GM18951 (cell line): ENCODE measurements around the gene CHCHD3.

Experiments
- POLR2A ChIP-seq: IDR thresholded peaks from 4 replicates; pipeline ENCODE4 v1.6.1; 2011; ENCODE audit warnings: mild to moderate bottlenecking; ENCODE audit not compliant: insufficient read length, insufficient read depth; ENCODE audit errors: extremely low read depth
- in situ Hi-C: fragments of 300-500 bp; cut with MboI; formaldehyde crosslinking; loops from one replicate; pipeline ENCODE4 v1.12.0; 2022; ENCODE audit warnings: low sequenced_read_pairs, mixed read lengths, inconsistent platforms; ENCODE audit not compliant: unreplicated experiment

The CHCHD3 gene

DNA sequence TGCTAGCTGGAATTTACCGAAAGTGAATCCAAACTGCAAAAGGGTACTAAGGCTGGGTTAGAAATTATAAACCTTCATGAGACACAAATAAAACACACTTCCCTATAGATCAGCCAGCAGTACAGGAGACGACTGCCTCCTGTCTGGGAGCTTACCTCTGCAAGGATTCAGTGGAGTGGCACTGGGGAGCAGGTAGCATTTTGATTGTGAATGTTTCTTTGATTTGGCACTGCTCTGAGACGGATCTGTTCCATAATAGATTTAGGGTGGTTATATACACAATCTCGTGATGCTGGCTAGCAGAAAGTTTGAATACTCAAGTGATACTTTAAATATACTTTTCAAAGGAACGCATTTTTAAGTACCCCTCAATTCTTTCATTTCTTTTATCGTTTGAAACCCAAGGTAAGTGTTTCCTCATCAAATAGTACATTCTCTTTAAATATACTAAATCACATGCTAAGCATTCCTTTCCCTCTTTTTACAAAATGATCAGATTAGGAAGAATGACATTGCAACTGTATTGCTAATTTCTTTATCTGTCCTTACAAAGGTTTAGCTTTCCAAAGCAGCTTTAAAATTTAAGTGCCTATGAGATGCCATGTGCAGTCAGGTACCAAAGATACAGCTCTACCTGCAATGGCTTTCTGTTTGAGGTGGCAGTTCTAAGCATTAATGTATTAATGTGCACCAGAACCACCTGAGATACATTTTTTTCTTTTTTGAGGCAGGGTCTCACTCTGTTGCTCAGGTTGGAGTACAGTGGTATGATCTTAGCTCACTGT is 20.6 kb upstream of the CHCHD3 start:
- TF ChIP-seq POLR2A: no peak
- in situ Hi-C loops: no loop called here

GRCh38 chr7:133099633-133100286 is 17.9 kb upstream of the CHCHD3 start:
- in situ Hi-C loops: no loop called here
- no peak for TF ChIP-seq POLR2A

- TF ChIP-seq POLR2A: no peak
- in situ Hi-C loops: no loop called here
Measured at GRCh38 chr7:133095119-133095671, 13.3 kb upstream of the CHCHD3 start.

DNA sequence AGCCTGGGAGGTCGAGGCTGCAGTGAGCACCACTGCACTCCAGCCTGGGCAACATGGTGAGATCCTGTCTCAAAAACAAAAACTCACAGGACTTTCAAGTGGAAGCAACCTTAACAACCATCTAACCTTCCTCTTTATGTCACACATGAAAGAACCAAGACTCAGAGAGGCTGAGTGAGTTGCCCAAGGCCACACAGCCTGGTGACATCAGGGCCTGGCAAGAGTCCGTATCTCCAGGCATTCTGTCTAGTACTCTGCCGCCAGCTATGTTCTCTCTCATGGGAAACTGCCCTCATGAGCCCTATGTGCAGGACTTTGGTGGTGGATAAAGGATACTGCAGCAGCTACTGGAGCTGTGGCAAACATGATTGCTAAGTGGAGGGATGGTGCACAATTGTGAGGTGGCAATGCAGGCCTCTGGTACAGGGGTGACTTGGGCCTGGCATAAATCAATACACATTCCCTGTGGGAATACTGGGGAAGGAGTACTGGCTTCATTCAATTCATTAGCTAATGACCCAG is 10.1 kb upstream of the CHCHD3 start:
- in situ Hi-C loops: no loop called here
- no peak for TF ChIP-seq POLR2A

GRCh38 chr7:133082390-133082766 is 488 bp upstream of the CHCHD3 start:
- in situ Hi-C loops: no loop called here
- no peak for TF ChIP-seq POLR2A

- no peak for TF ChIP-seq POLR2A
- in situ Hi-C loops: no loop called here
Measured at GRCh38 chr7:133081119-133081598, 731 bp downstream of the CHCHD3 start.

DNA sequence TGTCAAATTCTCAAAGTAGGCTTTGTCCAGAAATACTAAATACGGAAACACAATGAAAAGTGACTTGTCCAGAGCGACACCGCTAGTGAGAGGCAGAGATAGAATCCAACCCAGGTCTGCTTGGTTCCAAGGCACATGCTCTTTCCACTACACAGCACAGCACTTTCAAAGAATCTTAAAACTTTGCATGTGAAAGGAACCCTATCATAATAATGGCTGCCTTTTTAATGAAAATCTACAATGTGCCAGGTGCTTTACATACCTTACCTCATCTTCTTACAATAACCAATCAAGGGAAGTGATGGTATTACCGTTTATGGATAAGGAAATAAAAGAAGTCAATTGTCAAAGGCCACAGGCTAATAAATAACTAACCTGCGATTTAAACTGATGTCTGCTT is 2.6 kb downstream of the CHCHD3 start:
- in situ Hi-C loops: no loop called here
- TF ChIP-seq POLR2A: no peak

DNA sequence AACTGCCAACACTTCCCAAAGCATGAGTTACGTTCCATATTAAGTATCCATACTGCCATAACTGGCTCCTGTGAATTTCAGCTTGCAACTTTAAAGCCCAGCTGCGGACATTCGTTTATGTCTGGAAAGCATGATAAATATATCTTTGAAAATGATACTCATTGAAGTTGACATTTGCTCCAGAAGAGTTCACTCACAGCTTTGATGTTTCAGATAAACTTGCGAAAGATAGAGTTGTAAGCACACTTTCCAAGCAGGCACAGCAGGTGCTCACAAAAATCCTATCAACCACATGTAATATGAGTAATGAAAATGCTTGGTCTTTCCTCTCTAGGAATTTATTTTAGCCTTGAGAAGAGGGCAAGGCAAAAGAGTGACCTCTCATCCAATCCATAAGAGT is 4.5 kb downstream of the CHCHD3 start:
- in situ Hi-C loops: no loop called here
- TF ChIP-seq POLR2A: no peak

DNA sequence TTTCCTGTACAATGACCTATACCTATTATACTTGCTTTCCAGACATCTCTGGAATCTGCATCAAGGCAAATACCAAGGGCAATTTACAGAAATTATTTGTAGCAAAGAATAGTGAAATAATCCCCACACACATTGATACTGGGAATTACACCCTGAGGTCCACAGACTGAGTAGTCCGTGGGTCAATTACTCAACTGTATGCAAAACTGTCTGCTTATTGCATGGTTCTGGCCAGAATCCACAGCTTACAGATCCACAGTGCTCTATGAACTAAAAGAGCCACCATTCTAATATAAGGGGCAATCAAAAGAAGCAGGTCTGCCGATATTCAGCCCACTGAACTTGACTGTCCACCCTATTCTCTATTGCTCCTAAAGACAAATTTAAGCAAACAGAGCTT is 5.7 kb downstream of the CHCHD3 start:
- no peak for TF ChIP-seq POLR2A
- in situ Hi-C loops: no loop called here

DNA sequence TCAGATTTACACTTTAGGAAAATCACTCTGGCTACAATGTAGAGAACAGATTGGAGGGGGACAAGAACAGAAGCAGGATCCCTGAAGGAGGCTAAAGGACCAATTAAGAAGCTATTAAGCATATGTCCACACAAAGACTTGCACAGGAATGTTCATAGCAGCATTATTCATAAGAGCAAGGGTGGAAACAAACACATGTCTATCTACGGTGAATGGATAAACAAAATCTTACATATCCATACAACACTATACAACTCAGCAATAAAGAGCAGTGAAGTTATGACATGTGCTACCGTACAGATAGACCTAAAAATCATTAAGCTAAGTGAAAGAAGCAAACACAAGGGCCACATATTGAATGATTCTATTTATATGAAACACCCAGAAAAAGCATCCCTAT is 10.4 kb downstream of the CHCHD3 start:
- in situ Hi-C loops: no loop called here
- TF ChIP-seq POLR2A: no peak

DNA sequence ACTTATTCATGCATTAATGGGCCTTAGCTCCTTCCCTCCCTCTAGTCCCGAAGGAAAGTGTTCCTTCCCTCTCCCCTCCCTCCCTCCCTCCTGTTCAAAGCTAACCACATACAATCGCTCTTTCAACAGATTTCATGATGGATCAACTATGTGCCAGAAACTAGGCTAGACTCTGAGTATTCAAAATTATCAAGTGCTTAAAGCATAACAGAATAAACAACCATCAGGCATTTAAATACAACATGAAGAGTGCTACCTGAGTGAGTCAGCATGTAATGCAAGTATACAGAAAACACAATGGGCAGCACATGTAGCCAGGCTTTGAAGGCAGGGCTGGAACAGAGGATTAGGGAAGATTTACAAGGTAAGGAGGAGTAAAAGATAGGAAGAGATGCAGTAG is 11.3 kb downstream of the CHCHD3 start:
- TF ChIP-seq POLR2A: no peak
- in situ Hi-C loops: no loop called here

- no peak for TF ChIP-seq POLR2A
- in situ Hi-C loops: no loop called here
Measured at GRCh38 chr7:133065301-133065700, 16.6 kb downstream of the CHCHD3 start.

GRCh38 chr7:133064082-133064820 is 17.6 kb downstream of the CHCHD3 start:
- in situ Hi-C loops: no loop called here
- TF ChIP-seq POLR2A: no peak

GRCh38 chr7:133061792-133062191 is 20.1 kb downstream of the CHCHD3 start:
- no peak for TF ChIP-seq POLR2A
- in situ Hi-C loops: no loop called here

DNA sequence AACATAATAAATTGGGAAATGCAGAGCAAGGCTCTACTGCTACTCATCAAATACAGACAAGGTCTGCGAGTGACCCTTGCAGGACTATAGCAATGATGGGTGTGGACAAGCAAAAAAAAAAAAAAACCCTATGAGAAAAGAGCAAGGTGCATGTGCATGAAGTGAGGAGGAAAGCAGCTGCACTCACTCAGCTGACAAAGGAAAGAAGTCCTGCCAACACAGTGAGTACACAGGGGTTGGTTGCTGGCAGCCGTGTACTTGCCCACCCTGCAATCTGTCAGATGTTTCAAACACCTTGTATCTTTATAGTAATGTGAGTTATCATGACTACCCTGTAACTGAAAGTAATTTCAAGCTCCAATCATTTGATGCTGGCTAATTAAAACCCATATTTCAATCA is 20.5 kb downstream of the CHCHD3 start:
- in situ Hi-C loops: no loop called here

More for the DNA sequence above, 20.5 kb downstream of the CHCHD3 start:
- TF ChIP-seq POLR2A: no peak
